NCI-H2227 treated with DMSO at 0.1 percent for 48 hours (cell line): ENCODE results near the gene EYA3.

Experiments used
- DNase-seq: peaks from one replicate; lab custom pipeline; 2025; lab: John Stamatoyannopoulos, UW

The EYA3 gene

DNA sequence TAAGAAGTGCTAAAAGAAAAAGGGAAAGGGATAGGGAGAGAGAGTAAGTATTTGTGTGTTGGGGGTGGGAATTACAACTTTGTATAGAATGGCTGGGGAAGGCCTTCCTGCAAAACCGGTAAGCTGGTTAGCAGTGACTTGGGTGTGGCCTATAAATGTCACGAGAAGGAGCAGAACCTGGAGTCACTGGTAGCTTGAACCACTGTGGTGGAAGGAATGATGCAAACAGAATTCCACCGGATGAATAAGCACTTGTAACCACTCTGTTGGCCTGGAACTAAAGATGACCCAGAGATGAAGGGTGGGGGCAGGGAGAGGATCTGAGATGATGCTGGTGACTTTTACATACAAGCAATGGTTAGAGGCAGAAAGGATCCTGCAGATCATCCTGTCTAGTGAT, 119.7 kb downstream of the EYA3 start:
- no peak for DNase-seq

DNA sequence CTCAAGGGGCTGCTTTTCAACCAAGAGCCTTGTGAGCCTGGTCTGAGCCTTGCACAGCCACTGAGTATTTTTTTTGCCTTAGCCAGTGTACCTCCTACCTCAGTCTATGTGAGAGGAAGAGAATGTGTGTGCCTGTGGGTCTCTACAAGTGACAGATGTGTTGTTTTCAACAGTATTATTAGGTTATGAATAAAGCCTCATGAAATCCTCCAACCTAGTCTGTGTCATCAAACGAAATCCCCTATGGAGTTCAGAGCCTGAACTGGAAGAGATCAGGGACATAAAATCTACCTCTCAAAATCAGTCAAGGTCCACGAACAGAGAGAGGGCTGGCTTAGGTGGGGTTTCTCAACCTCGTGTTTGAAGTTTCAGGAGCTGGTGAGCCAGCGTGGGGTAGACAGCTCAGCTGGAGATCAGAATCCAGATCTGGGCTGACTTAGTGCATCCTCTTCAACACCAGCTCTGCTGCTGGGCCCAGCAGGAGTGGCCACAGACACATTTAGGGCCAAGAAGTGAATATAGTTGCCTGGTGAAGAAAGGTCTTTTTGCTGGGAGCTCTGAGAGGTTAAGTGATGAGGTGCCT, 120.4 kb downstream of the EYA3 start:
- no peak for DNase-seq

DNA sequence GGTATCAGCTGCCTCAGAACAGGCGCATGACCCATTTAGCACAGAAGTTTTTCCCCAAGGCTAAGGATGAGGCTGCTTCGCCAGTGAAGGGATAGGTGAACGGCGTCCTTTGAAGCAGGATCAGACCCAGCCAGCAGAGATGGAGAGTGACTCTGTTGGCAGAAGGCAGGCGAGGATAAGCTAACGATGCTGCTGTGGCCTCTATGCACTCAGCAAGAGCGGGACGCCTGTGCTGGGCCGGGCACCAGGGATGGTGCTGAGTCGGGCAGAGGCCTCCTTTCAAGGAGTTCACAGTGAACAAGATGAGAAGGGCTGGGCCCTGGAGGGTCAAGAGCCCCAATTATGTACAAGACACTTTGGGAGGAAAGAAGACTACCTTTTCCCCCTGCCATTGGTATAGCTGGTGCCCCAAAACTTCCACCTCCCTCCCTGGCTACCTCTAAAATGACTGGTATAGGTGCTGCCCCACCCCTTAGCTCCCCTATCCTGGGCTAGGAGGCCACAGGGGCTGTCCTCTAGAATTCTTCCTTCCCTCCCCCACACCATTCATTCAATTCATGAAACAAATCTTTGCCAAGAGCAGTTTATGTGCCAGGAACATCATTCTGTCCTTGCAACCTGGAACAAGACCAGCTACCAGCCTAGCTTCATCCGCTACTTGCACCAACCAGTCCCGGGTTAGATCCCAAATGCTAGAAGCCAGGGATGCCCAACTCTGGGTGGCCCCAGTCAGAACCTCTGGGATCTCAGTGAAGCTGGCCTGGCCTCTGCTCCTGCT, 121.1 kb downstream of the EYA3 start:
- DNase-seq: no peak

DNA sequence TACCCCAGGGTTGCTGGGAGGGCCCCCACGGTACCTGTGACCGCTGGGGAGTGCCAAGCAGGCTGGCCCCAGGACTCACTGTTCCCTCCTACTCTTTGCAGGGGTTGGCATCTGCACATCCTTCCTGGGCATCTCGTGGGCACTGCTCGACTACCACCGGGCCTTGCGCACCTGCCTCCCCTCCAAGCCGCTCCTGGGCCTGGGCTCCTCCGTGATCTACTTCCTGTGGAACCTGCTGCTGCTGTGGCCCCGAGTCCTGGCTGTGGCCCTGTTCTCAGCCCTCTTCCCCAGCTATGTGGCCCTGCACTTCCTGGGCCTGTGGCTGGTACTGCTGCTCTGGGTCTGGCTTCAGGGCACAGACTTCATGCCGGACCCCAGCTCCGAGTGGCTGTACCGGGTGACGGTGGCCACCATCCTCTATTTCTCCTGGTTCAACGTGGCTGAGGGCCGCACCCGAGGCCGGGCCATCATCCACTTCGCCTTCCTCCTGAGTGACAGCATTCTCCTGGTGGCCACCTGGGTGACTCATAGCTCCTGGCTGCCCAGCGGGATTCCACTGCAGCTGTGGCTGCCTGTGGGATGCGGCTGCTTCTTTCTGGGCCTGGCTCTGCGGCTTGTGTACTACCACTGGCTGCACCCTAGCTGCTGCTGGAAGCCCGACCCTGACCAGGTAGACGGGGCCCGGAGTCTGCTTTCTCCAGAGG, 121.9 kb downstream of the EYA3 start:
- no peak for DNase-seq

DNA sequence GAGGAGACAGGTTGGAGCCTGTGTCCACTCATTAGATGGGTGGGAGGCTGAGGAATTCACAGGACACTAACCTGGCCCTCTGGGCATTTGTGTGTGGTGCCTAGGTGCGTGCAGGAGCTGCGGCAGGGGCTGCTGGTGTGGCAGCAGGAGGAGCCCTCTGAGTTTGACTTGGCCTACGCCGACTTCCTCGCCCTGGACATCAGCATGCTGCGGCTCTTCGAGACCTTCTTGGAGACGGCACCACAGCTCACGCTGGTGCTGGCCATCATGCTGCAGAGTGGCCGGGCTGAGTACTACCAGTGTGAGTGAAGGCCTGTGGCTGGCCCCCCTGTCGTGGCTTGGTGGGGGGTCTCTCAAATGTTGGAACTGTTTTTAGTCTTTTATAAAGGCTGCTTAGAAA, 125.0 kb downstream of the EYA3 start:
- DNase-seq: no peak

DNA sequence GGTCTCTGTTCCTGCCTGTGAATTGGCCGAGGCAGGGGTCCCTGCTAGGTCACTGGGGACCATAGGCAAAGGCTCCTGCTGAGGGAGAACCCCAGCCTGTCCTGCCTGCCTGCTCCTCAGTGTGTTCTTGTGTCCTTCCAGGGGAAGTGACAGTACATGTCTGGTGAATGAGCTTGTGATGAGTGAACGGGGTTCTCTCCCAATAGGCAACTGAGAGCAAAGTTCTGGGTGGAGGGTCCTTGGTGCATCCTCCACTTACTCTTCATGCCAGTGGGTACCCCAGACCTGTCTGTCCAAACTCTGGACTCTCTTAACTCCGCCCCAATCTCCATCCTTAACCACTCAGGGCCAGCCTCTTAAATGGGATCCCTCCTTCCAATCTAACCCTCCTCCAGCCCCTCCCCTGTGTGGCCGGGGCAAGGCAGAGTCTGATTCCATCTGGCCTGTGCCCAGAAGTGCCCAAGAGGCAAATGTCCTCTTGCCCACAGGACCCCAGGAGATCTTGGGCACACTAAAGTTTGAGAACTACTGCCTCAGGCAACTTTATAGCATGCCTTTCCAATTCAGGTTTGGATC, 126.7 kb downstream of the EYA3 start:
- no peak for DNase-seq

DNA sequence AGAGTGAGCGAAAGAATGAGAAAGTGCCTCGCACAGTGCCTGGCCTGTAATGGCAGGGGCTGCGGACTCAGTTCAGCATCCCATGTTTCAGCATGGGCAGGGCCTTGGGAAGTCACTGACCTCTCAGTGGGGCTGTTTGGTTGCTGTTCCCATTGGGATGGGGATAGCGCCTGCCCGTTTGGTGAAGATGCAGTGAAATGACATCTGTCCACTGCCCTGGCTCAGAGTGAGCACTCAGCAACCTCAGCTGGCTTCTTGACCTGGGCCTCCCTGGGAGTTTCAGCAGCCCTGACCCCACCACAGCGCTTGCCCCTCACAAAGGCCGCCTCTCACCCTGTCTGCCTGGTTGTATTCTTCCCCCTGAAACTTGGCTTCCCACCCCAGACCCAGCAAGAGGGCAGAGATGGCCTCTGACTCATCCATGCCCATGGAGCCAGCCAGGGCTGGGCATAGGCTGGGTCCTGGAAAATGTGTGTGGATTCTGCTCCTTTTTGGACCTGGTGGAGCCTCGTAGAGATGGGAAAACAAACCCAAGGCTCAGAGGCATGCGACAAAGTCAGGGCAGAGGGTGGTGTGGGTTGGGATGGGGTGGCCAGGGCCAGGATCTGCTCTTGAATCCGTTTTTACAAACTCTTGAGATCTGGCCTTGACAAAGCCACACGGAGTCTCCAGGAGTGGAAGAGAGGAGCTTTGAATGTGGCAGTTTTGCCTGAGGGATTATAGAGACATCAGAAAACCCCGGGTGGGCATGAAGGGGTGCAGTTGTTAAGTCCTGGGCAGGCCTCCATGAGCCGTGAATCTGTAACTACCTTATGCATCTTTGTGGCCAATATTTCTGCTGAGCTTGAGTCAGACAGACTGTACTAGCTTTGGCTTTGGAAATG, 127.4 kb downstream of the EYA3 start:
- DNase-seq: no peak

DNA sequence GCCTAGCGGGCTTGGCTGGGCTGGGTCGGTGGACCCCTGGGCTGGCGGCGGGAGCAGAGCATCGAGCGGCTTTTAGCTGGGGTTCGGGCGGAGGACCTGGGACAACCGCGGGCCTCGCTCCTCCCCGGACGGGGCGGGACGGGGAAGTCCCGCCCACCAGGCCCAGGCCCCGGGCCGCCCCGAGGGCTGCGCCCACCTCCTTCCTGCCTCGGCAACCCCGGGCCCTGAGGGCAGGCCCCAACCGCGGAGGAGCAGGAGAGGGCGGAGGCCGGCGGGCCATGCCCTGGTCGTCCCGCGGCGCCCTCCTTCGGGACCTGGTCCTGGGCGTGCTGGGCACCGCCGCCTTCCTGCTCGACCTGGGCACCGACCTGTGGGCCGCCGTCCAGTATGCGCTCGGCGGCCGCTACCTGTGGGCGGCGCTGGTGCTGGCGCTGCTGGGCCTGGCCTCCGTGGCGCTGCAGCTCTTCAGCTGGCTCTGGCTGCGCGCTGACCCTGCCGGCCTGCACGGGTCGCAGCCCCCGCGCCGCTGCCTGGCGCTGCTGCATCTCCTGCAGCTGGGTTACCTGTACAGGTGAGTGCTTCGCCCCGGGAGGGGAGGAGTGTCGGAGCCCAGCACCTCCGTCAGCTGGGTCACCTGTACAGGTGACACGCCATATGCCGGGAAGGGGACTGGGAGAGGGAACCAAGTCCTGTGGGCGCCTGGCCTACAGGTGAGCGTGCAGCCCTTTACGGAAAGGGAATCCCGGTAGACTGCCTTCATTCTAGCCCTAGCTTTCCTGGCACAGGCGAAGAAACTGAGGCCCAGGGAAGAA, 128.4 kb downstream of the EYA3 start, which contains the start of gene XKR8:
Gene XKR8, plus strand, starts transcription at position 182 of the 812 bp plus-strand sequence. Its CDS starts 97 bp downstream, at position 279.
- DNase-seq: no peak

DNA sequence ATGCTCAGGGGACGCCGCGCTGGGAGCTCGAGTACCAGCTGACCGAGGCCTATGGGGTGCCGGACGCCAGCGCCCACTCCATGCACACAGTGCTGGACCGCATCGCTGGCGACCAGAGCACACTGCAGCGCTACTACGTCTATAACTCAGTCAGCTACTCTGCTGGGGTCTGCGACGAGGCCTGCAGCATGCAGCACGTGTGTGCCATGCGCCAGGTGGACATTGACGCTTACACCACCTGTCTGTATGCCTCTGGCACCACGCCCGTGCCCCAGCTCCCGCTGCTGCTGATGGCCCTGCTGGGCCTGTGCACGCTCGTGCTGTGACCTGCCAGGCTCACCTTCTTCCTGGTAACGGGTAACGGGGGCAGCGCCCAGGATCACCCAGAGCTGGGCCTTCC, 129.9 kb downstream of the EYA3 start:
- DNase-seq: no peak

DNA sequence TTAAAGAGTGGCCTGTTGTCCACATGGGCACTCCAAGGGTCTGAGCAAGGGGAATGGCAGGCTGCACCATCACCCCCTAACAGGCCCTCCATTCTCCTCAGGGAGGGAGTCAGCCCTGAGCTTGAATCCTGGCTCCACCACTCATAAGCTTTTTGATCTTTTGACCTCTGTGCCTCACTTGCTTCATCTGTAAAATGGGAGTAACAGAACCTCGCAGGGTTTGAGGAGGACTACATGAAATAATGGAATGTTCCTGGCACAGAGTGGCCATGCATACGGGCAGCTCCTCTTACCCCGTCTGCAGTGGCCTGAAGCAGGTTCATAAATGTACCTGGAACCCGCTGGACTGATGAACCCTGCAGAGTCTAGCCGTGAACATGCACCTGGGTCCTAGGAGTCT, 130.8 kb downstream of the EYA3 start:
- no peak for DNase-seq

DNA sequence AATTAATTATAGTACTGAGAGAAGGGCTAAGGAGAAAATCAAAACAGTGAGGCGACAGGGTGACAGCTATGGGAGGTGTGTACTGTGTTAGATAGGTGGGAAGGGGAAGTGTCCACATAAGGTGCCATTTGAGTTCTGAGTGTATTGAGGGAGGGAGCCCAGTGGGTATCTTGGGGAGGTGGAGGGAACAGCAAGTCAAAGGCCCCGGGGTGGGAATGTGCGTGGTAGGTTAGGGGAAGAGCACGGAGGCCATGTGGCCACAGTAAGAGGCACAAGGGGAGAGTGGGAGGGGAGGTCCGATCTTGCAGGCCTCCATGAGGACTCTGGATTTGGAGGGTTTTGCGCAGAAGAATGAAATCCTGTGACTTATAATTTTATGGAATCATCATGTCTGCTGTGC, 131.6 kb downstream of the EYA3 start:
- DNase-seq: no peak

DNA sequence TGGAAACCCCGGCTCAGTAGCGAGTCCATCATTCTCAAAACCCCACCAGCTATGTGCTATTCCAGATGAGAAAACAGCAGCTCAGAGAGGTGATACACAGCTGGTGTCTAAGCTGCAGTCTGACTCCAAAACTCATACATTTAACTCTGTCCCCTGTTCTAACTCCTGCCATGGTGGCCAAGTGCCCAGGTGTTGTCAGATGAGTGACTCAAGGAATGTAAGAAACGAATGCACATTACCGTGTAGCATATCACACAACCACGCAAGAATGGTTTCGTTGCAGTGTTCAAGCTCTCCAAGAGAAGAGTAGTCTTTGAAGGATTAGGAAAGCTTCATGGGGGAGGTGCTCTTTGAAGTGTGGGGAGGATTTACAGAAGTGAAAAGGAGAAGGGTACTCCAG, 133.3 kb downstream of the EYA3 start:
- no peak for DNase-seq

DNA sequence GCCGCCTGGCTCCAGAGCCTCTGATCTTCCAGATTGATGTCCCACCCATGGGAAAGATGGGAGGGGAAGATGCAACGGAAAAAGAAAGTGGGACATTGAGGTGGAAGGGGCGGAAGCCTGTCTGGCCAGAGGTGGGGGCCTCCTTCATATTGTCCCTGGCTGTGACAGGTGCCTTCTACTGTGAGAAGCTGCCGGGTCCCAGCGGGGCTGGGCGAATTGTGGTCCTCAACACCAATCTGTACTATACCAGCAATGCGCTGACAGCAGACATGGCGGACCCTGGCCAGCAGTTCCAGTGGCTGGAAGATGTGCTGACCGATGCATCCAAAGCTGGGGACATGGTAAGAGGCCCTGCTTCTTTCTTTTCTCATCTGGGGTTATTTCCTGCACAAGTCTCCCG, 134.2 kb downstream of the EYA3 start:
- no peak for DNase-seq

DNA sequence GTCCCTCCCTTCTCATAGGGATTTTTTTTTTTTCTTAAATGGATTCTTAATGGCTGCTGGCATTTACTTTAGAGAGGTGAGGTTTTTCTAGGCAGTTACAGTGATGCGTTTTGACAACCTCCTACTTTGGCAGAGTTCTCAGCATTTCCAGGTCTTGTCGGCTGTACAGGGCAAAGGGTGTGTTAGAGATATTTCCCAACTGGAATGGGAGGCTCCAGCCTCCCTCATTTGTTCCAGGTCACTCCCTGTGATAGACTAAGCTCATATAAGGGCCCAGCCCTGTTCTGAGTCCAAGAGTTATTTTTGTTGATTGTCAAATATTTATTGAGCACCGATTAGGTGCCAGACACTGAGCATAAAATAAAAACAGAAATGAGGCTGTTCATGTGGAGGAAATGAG, 136.3 kb downstream of the EYA3 start:
- no peak for DNase-seq

DNA sequence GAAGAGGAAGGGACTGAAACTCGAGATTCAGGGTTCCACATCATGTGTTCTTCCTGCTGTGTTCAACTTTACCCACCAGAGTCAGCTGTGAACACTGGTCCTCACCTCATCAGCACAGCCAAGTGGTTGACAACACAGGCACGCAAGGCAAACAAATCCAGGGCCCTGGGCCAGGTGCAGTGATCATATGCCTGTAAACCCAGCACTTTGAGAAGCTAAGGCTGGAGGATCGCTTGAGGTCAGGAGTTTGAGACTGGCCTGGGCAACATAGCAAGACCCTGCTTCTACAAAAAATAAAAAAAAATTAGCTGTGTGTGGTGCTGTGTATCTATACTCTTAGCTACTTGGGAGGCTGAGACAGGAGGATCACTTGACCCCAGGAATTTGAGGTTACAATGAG, 137.0 kb downstream of the EYA3 start:
- no peak for DNase-seq

DNA sequence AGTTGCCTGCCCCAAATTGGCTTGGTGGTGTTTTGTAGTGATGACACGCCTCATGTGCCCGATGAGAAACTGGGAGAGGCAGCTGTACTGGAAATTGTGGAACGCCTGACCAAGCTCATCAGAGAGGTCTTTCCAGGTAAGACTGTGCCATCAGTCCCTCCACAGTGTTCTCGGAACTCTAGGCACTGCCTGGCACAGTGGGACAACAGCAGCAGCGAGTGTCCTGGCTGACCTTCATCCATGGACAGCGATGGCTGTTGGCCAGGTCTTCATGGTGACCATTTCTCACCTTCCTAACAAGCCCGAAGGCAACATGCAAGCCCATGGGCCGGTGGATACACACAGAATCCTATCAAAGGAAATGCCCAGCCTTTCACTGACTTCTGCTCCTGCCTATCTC, 139.4 kb downstream of the EYA3 start:
- no peak for DNase-seq

DNA sequence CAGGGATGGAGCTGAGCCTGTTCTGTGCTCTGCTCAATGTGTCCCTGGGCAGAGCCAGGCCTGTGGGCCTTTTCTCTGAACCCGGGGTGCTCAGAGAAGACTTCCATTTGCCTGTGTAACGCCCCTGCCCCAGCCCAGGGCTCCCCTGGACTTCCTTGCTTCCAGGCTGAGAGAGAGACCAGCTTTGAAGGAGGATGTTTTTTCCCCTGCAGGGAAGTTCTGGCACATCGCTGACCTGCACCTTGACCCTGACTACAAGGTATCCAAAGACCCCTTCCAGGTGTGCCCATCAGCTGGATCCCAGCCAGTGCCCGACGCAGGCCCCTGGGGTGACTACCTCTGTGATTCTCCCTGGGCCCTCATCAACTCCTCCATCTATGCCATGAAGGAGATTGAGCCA, 143.4 kb downstream of the EYA3 start:
- no peak for DNase-seq

DNA sequence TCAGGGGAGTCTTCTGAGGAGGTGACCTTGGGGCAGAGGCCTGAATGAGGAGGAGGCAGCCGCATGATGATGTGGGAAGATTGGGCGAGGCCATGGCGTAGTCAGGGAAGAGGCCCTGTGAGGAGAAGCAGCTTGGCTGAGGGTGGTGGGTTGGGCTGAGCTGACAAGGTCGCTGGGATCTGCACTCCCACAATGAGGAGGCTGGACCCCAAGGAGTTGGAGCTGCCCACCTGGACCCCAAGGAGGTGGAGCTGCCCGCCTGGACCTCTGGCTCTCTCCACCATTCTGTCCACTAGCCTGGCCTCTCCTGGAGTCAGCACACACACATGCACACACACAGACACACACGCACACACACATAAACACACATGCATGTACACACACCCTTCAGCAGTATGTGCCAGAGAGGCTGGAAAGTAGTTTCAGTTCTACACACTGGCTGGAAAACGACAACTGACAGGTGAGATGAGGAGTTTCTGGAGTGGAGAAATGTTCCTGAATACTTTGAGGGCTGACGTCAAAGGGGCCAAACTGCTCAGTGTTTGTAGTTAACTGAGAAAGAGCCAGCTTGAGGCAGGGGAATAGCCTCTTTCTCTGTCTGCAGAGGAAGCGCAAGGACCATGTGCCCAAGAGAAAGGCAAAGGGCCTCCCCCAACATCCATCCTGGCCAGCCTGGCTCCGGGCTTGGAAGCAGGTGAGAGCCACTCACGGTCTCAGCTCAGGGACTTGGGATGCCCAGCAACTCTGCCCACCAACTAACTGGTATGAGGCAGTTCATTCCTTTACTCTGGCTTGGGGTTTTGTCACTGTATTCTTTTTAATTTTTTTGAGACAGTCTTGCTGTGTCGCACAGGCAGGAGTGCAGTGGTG, 146.5 kb downstream of the EYA3 start:
- DNase-seq: no peak

DNA sequence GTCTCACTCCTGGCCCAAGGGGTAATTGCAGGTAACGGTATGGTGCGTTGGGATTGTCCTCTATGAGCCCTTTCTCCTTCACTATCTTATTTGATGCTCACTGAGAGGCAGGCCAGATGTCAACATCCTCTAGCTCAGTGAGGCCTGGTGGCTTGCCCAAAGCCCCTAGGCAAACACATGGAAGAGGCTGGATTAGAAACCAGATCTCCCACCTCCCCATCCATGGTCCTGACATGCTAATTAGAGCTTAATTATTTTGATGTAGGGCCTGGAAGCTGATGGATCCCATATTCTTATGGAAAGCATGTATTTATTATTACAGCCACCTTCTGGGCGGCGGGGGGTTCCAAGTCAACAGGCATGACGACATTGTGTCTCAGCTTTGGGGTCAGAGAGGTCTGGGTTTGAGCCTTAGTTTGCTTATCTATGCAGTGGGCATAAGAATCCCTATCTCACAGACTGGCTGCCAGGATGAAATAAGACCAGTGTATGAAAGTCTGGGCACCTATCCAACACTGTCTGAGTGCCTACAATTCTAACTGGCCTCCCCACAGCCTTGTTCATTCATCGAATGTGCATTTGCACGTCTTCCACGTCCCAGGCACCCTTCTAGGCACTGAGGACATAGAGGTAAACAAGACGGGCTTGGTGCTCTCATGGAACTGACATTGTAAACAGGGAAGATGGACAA, 147.4 kb downstream of the EYA3 start:
- no peak for DNase-seq
